Gastrocnemius medialis (tissue), 4 donors: ENCODE data around the gene USP44. TPM values are rescaled to one million over a fixed set of nuclear protein-coding genes. Genes with fewer than 3 reads are reported as not detected.

ENCODE experiments used
- ATAC-seq, 2 donors: fragments of 150-250 bp; one replicate each; pipeline ENCODE4 v1.9.1; 2016
- DNase-seq, 2 donors: peaks; one replicate each; pipeline ENCODE4 v3.0.0-alpha.2; 2019
- H3K27ac ChIP-seq, 4 donors: fragments of 200-600 bp; sonication (generic); 1 replicate in 1 of 4; 2 replicates in 3 of 4; pipeline ENCODE4 v1.5.1; 2016 to 2018; ENCODE audit warnings: mild to moderate bottlenecking in 2 of 4, moderate library complexity in 1 of 4
- H3K27me3 ChIP-seq, 3 donors: fragments of 200-600 bp; sonication (generic) in 2 of 3; 1 replicate in 1 of 3; 2 replicates in 2 of 3; pipeline versions ENCODE4 v1.5.1 to v1.6.0; 2016 to 2019; ENCODE audit warnings: mild to moderate bottlenecking in 1 of 3, moderate library complexity in 1 of 3
- H3K36me3 ChIP-seq, 2 donors: fragments of 200-600 bp; sonication (generic) in 1 of 2; one replicate each; pipeline ENCODE4 v1.5.1; 2017 to 2018
- H3K4me1 ChIP-seq, 2 donors: fragments of 200-600 bp; sonication (generic) in 1 of 2; one replicate each; pipeline ENCODE4 v1.5.1; 2016 to 2017; ENCODE audit warnings: mild to moderate bottlenecking in 2 of 2
- H3K4me3 ChIP-seq, 4 donors: fragments of 200-600 bp; sonication (generic) in 3 of 4; 1 replicate in 1 of 4; 2 replicates in 3 of 4; pipeline ENCODE4 v1.5.1; 2016 to 2019; ENCODE audit warnings: mild to moderate bottlenecking in 2 of 4
- H3K9me3 ChIP-seq, 3 donors: fragments of 200-600 bp; sonication (generic) in 2 of 3; 1 replicate in 1 of 3; 2 replicates in 2 of 3; pipeline ENCODE4 v1.5.1; 2016 to 2019
- POLR2A ChIP-seq, 2 donors: fragments of 450-650 bp; IDR thresholded peaks; one replicate each; pipeline ENCODE4 v1.6.1; 2017; ENCODE audit warnings: antibody characterized with exemption in 2 of 2, mild to moderate bottlenecking in 2 of 2, moderate library complexity in 2 of 2
- in situ Hi-C, 4 donors: fragments of 200-750 bp; cut with MboI; loops; one replicate each; pipeline versions ENCODE4 v1.15.0 to v1.8.0; 2017; ENCODE audit warnings: low sequenced_read_pairs in 4 of 4
- intact Hi-C: fragments of 100-400 bp; cut with DNase I; formaldehyde crosslinking; loops from one replicate; pipeline ENCODE4 v1.15.1; 2023; ENCODE audit warnings: low total_unique reads
- total RNA-seq, 4 donors: library from RNA; depleted of rRNA; stranded (reverse); fragments of >200 nt; gene quantifications; one replicate each; pipeline versions ENCODE4 v1.1.0 to v1.2.3, GENCODE V29; 2016
- TF ChIP-seq, protein P1 (sequence below), 5 experiments: fragments of 450-650 bp in 3 of 5; fragments of 200-600 bp in 2 of 5; sonication (generic) in 2 of 5; IDR thresholded peaks in 4 of 5; conservative IDR thresholded peaks in 1 of 5; 1 replicate in 4 of 5; 2 replicates in 1 of 5; pipeline ENCODE4 v1.5.1; 2016 to 2019; ENCODE audit warnings: antibody characterized with exemption in 5 of 5, mild to moderate bottlenecking in 3 of 5, moderate library complexity in 3 of 5

Gene USP44
- total RNA-seq, 4 donors from 2014 or later: 0.07 to 0.42 (median 0.34) TPM

DNA sequence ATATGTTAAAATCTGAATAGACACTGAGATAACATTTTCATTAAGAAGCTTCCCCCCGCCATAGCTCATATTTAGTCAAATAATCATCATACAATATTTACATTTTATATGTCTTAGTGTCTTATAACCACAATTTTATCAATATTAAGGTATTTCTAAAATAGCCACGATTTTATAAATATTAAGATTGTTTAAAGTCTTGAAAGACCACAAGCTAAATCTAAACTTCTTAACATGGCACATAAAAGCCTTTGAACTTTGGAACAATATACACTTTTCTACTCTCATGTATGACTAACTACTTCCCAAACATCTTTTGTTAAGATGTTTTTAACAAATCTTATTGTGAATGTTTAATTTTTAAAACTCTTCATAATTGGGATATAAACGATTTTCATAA lies 6.5 kb downstream of the USP44 start:
- Histone ChIP-seq H3K27ac (no peak overlapping the region), H3K4me1 (no peaks in the 10 kb centered on the region), H3K36me3 (no peaks in the 10 kb centered on the region), H3K27me3 (peaks cover 15 to 17% (median 16%) of the 10 kb centered on the region in 3 donors), H3K9me3 (peaks cover 0 to 6% (median 0%) of the 10 kb centered on the region in 3 donors), H3K4me3 (no peak overlapping the region)
- in situ Hi-C loops (no loop called here), intact Hi-C loops (no loop called here)
- no peak for ATAC-seq
- TF ChIP-seq, protein P1, sequence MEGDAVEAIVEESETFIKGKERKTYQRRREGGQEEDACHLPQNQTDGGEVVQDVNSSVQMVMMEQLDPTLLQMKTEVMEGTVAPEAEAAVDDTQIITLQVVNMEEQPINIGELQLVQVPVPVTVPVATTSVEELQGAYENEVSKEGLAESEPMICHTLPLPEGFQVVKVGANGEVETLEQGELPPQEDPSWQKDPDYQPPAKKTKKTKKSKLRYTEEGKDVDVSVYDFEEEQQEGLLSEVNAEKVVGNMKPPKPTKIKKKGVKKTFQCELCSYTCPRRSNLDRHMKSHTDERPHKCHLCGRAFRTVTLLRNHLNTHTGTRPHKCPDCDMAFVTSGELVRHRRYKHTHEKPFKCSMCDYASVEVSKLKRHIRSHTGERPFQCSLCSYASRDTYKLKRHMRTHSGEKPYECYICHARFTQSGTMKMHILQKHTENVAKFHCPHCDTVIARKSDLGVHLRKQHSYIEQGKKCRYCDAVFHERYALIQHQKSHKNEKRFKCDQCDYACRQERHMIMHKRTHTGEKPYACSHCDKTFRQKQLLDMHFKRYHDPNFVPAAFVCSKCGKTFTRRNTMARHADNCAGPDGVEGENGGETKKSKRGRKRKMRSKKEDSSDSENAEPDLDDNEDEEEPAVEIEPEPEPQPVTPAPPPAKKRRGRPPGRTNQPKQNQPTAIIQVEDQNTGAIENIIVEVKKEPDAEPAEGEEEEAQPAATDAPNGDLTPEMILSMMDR (IDR thresholded peaks at IDR 0.05 in 4 of 5, conservative IDR thresholded peaks at IDR 0.05 in 1 of 5): no peak
- no peak for TF ChIP-seq POLR2A (IDR thresholded peaks at IDR 0.05)
- DNase-seq: no peak

DNA sequence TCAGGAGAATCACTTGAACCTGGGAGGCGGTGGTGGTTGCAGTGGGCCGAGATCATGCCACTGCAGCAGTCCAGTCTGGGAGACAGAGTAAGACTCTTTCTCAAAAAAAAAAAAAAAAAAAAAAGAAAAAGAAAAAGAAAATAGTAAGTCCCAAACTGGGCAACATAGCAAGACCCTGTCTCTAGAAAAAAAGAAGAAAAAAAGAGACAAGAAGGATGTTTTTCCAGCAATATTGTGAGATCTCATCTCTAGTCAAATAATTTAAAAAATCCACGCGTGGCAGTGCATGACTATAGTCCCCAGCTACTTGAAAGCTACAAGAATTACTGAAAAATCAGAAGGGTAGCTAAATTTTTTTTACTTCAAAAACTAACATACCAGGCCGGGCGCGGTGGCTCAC lies 8.0 kb downstream of the USP44 start:
- peaks cover 3 to 7% (median 6%) of the 10 kb centered on the region in 3 donors for H3K27me3 ChIP-seq
- H3K36me3 ChIP-seq: no peaks in the 10 kb centered on the region
- no peak for TF ChIP-seq POLR2A (IDR thresholded peaks at IDR 0.05)
- TF ChIP-seq, protein P1 (IDR thresholded peaks at IDR 0.05 in 4 of 5, conservative IDR thresholded peaks at IDR 0.05 in 1 of 5): no peak
- in situ Hi-C loops: no loop called here
- H3K9me3 ChIP-seq: no peaks in the 10 kb centered on the region
- no peak for DNase-seq
- H3K27ac ChIP-seq: no peak overlapping the region
- H3K4me3 ChIP-seq: no peak overlapping the region
- no peak for ATAC-seq
- intact Hi-C loops: no loop called here
- H3K4me1 ChIP-seq: no peaks in the 10 kb centered on the region

- H3K36me3 ChIP-seq: no peaks in the 10 kb centered on the region
- TF ChIP-seq, protein P1 (IDR thresholded peaks at IDR 0.05 in 4 of 5, conservative IDR thresholded peaks at IDR 0.05 in 1 of 5): no peak
- no peak for TF ChIP-seq POLR2A (IDR thresholded peaks at IDR 0.05)
- no peaks in the 10 kb centered on the region for H3K4me1 ChIP-seq
- no peak for DNase-seq
- no peaks in the 10 kb centered on the region for H3K9me3 ChIP-seq
- H3K4me3 ChIP-seq: no peak overlapping the region
- in situ Hi-C loops (no loop called here), intact Hi-C loops (no loop called here)
- no peak overlapping the region for H3K27ac ChIP-seq
- no peaks in the 10 kb centered on the region for H3K27me3 ChIP-seq
- ATAC-seq: no peak
Measured at GRCh38 chr12:95541436-95541835, 9.8 kb downstream of the USP44 start.

GRCh38 chr12:95538656-95539055 lies 12.6 kb downstream of the USP44 start:
- Histone ChIP-seq H3K27ac (no peak overlapping the region), H3K4me1 (no peaks in the 10 kb centered on the region), H3K36me3 (no peaks in the 10 kb centered on the region), H3K9me3 (no peaks in the 10 kb centered on the region), H3K27me3 (no peaks in the 10 kb centered on the region), H3K4me3 (no peak overlapping the region)
- ATAC-seq: no peak
- in situ Hi-C loops: loop anchor here (10.0 kb wide), 2 partner anchors 414 to 424 kb away; no protein-coding TSS in a partner anchor
- TF ChIP-seq, protein P1 (IDR thresholded peaks at IDR 0.05 in 4 of 5, conservative IDR thresholded peaks at IDR 0.05 in 1 of 5): no peak
- TF ChIP-seq POLR2A (IDR thresholded peaks at IDR 0.05): no peak
- intact Hi-C loops: no loop called here
- DNase-seq: no peak

GRCh38 chr12:95538006-95538405 lies 13.3 kb downstream of the USP44 start:
- in situ Hi-C loops: loop anchor here (10.0 kb wide), 2 partner anchors 413 to 423 kb away; no protein-coding TSS in a partner anchor

More at GRCh38 chr12:95538006-95538405, 13.3 kb downstream of the USP44 start:
- Histone ChIP-seq H3K4me3 (no peak overlapping the region), H3K27me3 (no peaks in the 10 kb centered on the region), H3K9me3 (no peaks in the 10 kb centered on the region), H3K4me1 (no peaks in the 10 kb centered on the region), H3K36me3 (no peaks in the 10 kb centered on the region), H3K27ac (no peak overlapping the region)
- DNase-seq (no peak), ATAC-seq (no peak)
- intact Hi-C loops: no loop called here
- TF ChIP-seq POLR2A (IDR thresholded peaks at IDR 0.05): no peak
- TF ChIP-seq, protein P1 (IDR thresholded peaks at IDR 0.05 in 4 of 5, conservative IDR thresholded peaks at IDR 0.05 in 1 of 5): no peak
